ENCODE measurements around the gene CDIP1. TPM values are rescaled to one million over a fixed set of nuclear protein-coding genes. Genes with fewer than 3 reads are reported as not detected.

Gene CDIP1
- total RNA-seq, 1 donor from 2014 or later, result 12.9 TPM

GRCh38 chr16:4460936-4461249, 77.7 kb downstream of the CDIP1 start:
- Mint-ChIP-seq H3K9me3 (no peaks in the 10 kb centered on the region), H3K27me3 (no peaks in the 10 kb centered on the region), H3K27ac (no peak overlapping the region), H3K36me3 (ENCODE audit: low read depth) (peaks cover 63% of the 10 kb centered on the region), H3K4me3 (no peak overlapping the region), H3K4me1 (no peaks in the 10 kb centered on the region)
- no peak for ATAC-seq (ENCODE audit: low read depth)
- DNase-seq, result no peak
- POLR2A ChIA-PET, result no interaction called here
- intact Hi-C loops (cut with micrococcal nuclease), result no loop called here
- TF ChIP-seq CTCF (IDR thresholded peaks at IDR 0.05), result no peak
- CTCF ChIA-PET, result no interaction called here

Other genes with a start within 250 kb of the CDIP1 start
- not detected in 2 replicates for gene GLIS2, start 222.7 kb downstream of the CDIP1 start, total RNA-seq
- 42.4 and 58.1 TPM in 2 replicates for gene PAM16, start 187.5 kb downstream of the CDIP1 start, total RNA-seq
- gene VASN, start 166.9 kb downstream of the CDIP1 start, total RNA-seq, result 0.11 and 0.15 TPM in 2 replicates
- gene CORO7, start 122.2 kb downstream of the CDIP1 start, total RNA-seq, result 74.6 and 86.6 TPM in 2 replicates
- gene DNAJA3, start 112.9 kb downstream of the CDIP1 start, total RNA-seq, result 55.3 and 62.6 TPM in 2 replicates
- 30.0 and 42.4 TPM in 2 replicates for gene NMRAL1, start 64.1 kb downstream of the CDIP1 start, total RNA-seq
- 30.8 and 32.1 TPM in 2 replicates for gene HMOX2, start 62.4 kb downstream of the CDIP1 start, total RNA-seq
- 0.13 and 0.15 TPM in 2 replicates for gene C16orf96, start 17.6 kb upstream of the CDIP1 start, total RNA-seq
- gene UBALD1, start 76.1 kb upstream of the CDIP1 start, total RNA-seq, result 17.2 and 23.4 TPM in 2 replicates
- gene MGRN1, start 86.1 kb upstream of the CDIP1 start, total RNA-seq, result 69.6 and 88.6 TPM in 2 replicates
- 32.0 and 32.9 TPM in 2 replicates for gene NUDT16L1, start 154.8 kb upstream of the CDIP1 start, total RNA-seq
- gene ANKS3, start 195.5 kb upstream of the CDIP1 start, total RNA-seq, result 17.9 and 21.9 TPM in 2 replicates
- gene DNAAF8, start 195.8 kb upstream of the CDIP1 start, total RNA-seq, result 0.29 and 0.31 TPM in 2 replicates
- gene ZNF500, start 228.4 kb upstream of the CDIP1 start, total RNA-seq, result 14.3 and 19.1 TPM in 2 replicates
- not detected in 2 replicates for gene SEPTIN12, start 249.6 kb upstream of the CDIP1 start, total RNA-seq